ENCODE data around the gene IFNL1.

Gene IFNL1

GRCh38 chr19:39297931-39298634, 1.9 kb downstream of the IFNL1 start:
- no peak for TF ChIP-seq POLR2AphosphoS5 (IDR thresholded peaks at IDR 0.05; ENCODE audit: borderline replicate concordance, low read depth, low read length)
- TF ChIP-seq EZH2 (IDR thresholded peaks at IDR 0.05), result no peak
- no peak for TF ChIP-seq FOXP2 (optimal IDR thresholded peaks at IDR 0.05; ENCODE audit: control extremely low read depth, extremely low read length, insufficient read depth)
- Histone ChIP-seq H3K4me3 (no peak overlapping the region), H3K9ac (ENCODE audit: insufficient read length) (no peak overlapping the region), H3K9me3 (ENCODE audit: low read depth, low read length) (no peaks in the 10 kb centered on the region), H3K27ac (no peak overlapping the region), H3K36me3 (ENCODE audit: insufficient read depth, low read length) (no peaks in the 10 kb centered on the region)
- DNase-seq (ENCODE audit: low read depth, low spot score), result no peak

GRCh38 chr19:39299404-39299803, 3.2 kb downstream of the IFNL1 start:
- Histone ChIP-seq H3K36me3 (ENCODE audit: insufficient read depth, low read length) (no peaks in the 10 kb centered on the region), H3K9me3 (ENCODE audit: low read depth, low read length) (no peaks in the 10 kb centered on the region), H3K4me3 (no peak overlapping the region), H3K9ac (ENCODE audit: insufficient read length) (no peak overlapping the region), H3K27ac (no peak overlapping the region)
- DNase-seq (ENCODE audit: low read depth, low spot score), result no peak
- TF ChIP-seq EZH2 (IDR thresholded peaks at IDR 0.05), result no peak
- no peak for TF ChIP-seq POLR2AphosphoS5 (IDR thresholded peaks at IDR 0.05; ENCODE audit: borderline replicate concordance, low read depth, low read length)
- no peak for TF ChIP-seq FOXP2 (optimal IDR thresholded peaks at IDR 0.05; ENCODE audit: control extremely low read depth, extremely low read length, insufficient read depth)

- H3K4me3 ChIP-seq, result no peak overlapping the region
- DNase-seq (ENCODE audit: low read depth, low spot score), result no peak
- no peaks in the 10 kb centered on the region for H3K36me3 ChIP-seq (ENCODE audit: insufficient read depth, low read length)
- no peaks in the 10 kb centered on the region for H3K9me3 ChIP-seq (ENCODE audit: low read depth, low read length)
- no peak overlapping the region for H3K9ac ChIP-seq (ENCODE audit: insufficient read length)
- TF ChIP-seq POLR2AphosphoS5 (IDR thresholded peaks at IDR 0.05; ENCODE audit: borderline replicate concordance, low read depth, low read length) (no peak), FOXP2 (optimal IDR thresholded peaks at IDR 0.05; ENCODE audit: control extremely low read depth, extremely low read length, insufficient read depth) (no peak), EZH2 (IDR thresholded peaks at IDR 0.05) (no peak)
- H3K27ac ChIP-seq, result no peak overlapping the region
These were observed 3.6 kb downstream of the IFNL1 start for GRCh38 chr19:39299832-39300231.

DNA sequence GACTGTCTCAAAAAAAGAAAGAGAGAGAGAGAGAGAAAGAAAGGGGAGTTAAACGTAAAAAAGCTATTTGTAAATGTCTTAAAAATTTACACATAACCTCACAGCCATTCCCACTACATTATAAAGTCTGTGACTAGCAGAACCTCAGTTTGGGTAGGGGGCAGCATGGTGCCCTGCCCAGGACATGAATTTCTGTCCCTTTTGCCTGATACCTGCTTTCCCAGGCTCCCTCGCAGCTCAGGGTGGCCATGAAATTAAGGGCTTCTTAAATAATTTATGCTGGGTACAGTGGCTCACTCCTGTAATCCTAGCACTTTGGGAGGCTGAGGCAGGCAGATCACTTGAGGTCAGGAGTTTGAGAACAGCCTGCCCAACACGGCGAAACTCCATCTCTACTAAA, 4.8 kb downstream of the IFNL1 start:
- H3K4me3 ChIP-seq, result no peak overlapping the region
- H3K9me3 ChIP-seq (ENCODE audit: low read depth, low read length), result no peaks in the 10 kb centered on the region
- no peak overlapping the region for H3K27ac ChIP-seq
- no peaks in the 10 kb centered on the region for H3K36me3 ChIP-seq (ENCODE audit: insufficient read depth, low read length)
- no peak for DNase-seq (ENCODE audit: low read depth, low spot score)
- TF ChIP-seq POLR2AphosphoS5 (IDR thresholded peaks at IDR 0.05; ENCODE audit: borderline replicate concordance, low read depth, low read length) (no peak), FOXP2 (optimal IDR thresholded peaks at IDR 0.05; ENCODE audit: control extremely low read depth, extremely low read length, insufficient read depth) (no peak), EZH2 (IDR thresholded peaks at IDR 0.05) (no peak)
- no peak overlapping the region for H3K9ac ChIP-seq (ENCODE audit: insufficient read length)

- no peaks in the 10 kb centered on the region for H3K9me3 ChIP-seq (ENCODE audit: low read depth, low read length)
- no peak overlapping the region for H3K9ac ChIP-seq (ENCODE audit: insufficient read length)
- no peak overlapping the region for H3K4me3 ChIP-seq
- no peak for DNase-seq (ENCODE audit: low read depth, low spot score)
- no peak for TF ChIP-seq POLR2AphosphoS5 (IDR thresholded peaks at IDR 0.05; ENCODE audit: borderline replicate concordance, low read depth, low read length)
- TF ChIP-seq EZH2 (IDR thresholded peaks at IDR 0.05), result no peak
- no peak for TF ChIP-seq FOXP2 (optimal IDR thresholded peaks at IDR 0.05; ENCODE audit: control extremely low read depth, extremely low read length, insufficient read depth)
- H3K27ac ChIP-seq, result no peak overlapping the region
- no peaks in the 10 kb centered on the region for H3K36me3 ChIP-seq (ENCODE audit: insufficient read depth, low read length)
These were observed 5.4 kb downstream of the IFNL1 start for GRCh38 chr19:39301562-39301961.

GRCh38 chr19:39303373-39304184, 7.4 kb downstream of the IFNL1 start:
- Histone ChIP-seq H3K9me3 (ENCODE audit: low read depth, low read length) (no peaks in the 10 kb centered on the region), H3K27ac (no peak overlapping the region), H3K9ac (ENCODE audit: insufficient read length) (no peak overlapping the region), H3K4me3 (no peak overlapping the region), H3K36me3 (ENCODE audit: insufficient read depth, low read length) (no peaks in the 10 kb centered on the region)
- TF ChIP-seq EZH2 (IDR thresholded peaks at IDR 0.05) (no peak), FOXP2 (optimal IDR thresholded peaks at IDR 0.05; ENCODE audit: control extremely low read depth, extremely low read length, insufficient read depth) (no peak), POLR2AphosphoS5 (IDR thresholded peaks at IDR 0.05; ENCODE audit: borderline replicate concordance, low read depth, low read length) (no peak)
- no peak for DNase-seq (ENCODE audit: low read depth, low spot score)

DNA sequence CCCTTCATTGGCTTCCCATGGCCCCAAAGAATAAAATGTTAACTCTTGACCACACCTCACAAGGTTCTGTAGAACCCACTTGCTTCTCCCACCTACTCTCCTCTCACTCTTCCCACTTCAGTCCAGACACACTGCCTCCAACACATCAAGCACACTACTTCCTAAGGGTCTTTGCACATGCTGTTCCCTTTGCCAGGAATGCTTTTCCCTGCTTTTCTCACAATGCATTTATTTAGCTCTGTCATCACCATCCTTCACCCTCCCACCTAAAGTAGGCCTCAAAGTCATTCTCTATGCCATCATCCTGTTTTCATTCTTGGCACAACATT, 7.9 kb downstream of the IFNL1 start:
- Histone ChIP-seq H3K9ac (ENCODE audit: insufficient read length) (no peak overlapping the region), H3K36me3 (ENCODE audit: insufficient read depth, low read length) (no peaks in the 10 kb centered on the region), H3K4me3 (no peak overlapping the region), H3K27ac (no peak overlapping the region), H3K9me3 (ENCODE audit: low read depth, low read length) (no peaks in the 10 kb centered on the region)
- DNase-seq (ENCODE audit: low read depth, low spot score), result no peak
- no peak for TF ChIP-seq FOXP2 (optimal IDR thresholded peaks at IDR 0.05; ENCODE audit: control extremely low read depth, extremely low read length, insufficient read depth)
- TF ChIP-seq POLR2AphosphoS5 (IDR thresholded peaks at IDR 0.05; ENCODE audit: borderline replicate concordance, low read depth, low read length), result no peak
- TF ChIP-seq EZH2 (IDR thresholded peaks at IDR 0.05), result no peak

DNA sequence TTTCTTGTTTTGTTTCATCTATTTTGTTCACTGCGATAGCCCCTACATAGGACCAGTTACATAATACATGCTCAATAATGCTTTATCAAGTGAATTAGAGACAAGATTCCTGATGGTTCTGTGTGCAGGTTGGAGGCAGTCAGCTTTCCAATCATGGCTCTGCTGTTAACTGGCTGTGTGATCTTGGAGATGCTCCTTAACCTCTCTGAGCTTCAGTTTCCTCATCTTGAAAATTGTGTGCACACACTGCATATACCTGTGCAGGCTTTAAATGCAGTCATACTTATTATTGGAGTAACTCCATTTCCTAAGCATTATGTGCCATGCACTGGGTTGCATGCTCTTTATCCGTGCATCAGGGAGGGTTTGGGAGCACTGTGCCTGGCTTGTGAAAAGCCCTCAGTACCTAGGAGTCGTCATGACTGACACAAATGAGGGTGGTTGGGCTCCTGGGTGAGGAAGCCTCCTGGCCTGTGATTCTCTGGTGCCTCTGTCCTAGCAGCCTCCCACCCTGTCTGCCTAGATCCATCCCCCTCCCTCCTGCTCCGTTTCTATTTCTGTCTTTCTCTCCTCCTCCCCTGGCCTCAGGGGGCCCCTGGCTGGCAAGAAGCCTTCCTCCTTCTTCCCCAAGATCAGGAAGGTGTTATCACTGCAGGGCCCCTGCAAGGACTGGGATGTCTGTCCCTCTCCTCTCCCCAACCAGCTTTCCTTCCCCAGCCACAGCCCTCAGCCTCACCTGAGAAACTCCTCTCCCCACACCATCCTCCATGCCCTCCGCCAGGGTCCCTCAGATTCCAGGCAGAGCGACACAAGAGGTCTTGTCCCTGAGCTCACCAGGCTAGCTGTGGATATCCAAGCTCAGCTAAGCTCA, 8.7 kb downstream of the IFNL1 start:
- H3K27ac ChIP-seq, result no peak overlapping the region
- H3K36me3 ChIP-seq (ENCODE audit: insufficient read depth, low read length), result no peaks in the 10 kb centered on the region
- DNase-seq (ENCODE audit: low read depth, low spot score), result no peak
- no peak overlapping the region for H3K9ac ChIP-seq (ENCODE audit: insufficient read length)
- H3K4me3 ChIP-seq, result no peak overlapping the region
- no peak for TF ChIP-seq FOXP2 (optimal IDR thresholded peaks at IDR 0.05; ENCODE audit: control extremely low read depth, extremely low read length, insufficient read depth)
- no peak for TF ChIP-seq EZH2 (IDR thresholded peaks at IDR 0.05)
- no peak for TF ChIP-seq POLR2AphosphoS5 (IDR thresholded peaks at IDR 0.05; ENCODE audit: borderline replicate concordance, low read depth, low read length)
- no peaks in the 10 kb centered on the region for H3K9me3 ChIP-seq (ENCODE audit: low read depth, low read length)
